Measurements from ENCODE around the gene ABCG2. TPM values are rescaled to one million over a fixed set of nuclear protein-coding genes. Genes with fewer than 3 reads are reported as not detected.

ABCG2 gene
- total RNA-seq, 1 experiment from 2014 or later: 0.12 TPM

- DNase-seq (ENCODE audit: unreplicated experiment): no peak
- intact Hi-C loops (cut with micrococcal nuclease): no loop called here
- Mint-ChIP-seq H3K27ac (ENCODE audit: low read depth, unreplicated experiment) (no peak overlapping the region), H3K27me3 (ENCODE audit: insufficient read depth, unreplicated experiment) (no peaks in the 10 kb centered on the region), H3K36me3 (ENCODE audit: insufficient read depth, unreplicated experiment) (no peaks in the 10 kb centered on the region), H3K4me3 (ENCODE audit: unreplicated experiment) (no peak overlapping the region), H3K9me3 (ENCODE audit: unreplicated experiment) (no peaks in the 10 kb centered on the region), H3K4me1 (ENCODE audit: insufficient read depth, unreplicated experiment) (no peaks in the 10 kb centered on the region)
- ChIA-PET CTCF (no interaction called here), POLR2A (interaction anchor here (0.6 kb wide), 1 partner anchor 104 kb away, joined by 3 read pairs; no protein-coding TSS in a partner anchor)
- TF ChIP-seq, protein P1, sequence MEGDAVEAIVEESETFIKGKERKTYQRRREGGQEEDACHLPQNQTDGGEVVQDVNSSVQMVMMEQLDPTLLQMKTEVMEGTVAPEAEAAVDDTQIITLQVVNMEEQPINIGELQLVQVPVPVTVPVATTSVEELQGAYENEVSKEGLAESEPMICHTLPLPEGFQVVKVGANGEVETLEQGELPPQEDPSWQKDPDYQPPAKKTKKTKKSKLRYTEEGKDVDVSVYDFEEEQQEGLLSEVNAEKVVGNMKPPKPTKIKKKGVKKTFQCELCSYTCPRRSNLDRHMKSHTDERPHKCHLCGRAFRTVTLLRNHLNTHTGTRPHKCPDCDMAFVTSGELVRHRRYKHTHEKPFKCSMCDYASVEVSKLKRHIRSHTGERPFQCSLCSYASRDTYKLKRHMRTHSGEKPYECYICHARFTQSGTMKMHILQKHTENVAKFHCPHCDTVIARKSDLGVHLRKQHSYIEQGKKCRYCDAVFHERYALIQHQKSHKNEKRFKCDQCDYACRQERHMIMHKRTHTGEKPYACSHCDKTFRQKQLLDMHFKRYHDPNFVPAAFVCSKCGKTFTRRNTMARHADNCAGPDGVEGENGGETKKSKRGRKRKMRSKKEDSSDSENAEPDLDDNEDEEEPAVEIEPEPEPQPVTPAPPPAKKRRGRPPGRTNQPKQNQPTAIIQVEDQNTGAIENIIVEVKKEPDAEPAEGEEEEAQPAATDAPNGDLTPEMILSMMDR (IDR thresholded peaks at IDR 0.05; ENCODE audit: unreplicated experiment): no peak
- no TSS peak for BruUV-seq (replicated peaks)
Observed at GRCh38 chr4:88135356-88135663, 23.1 kb downstream of the ABCG2 start.

- Mint-ChIP-seq H3K4me3 (ENCODE audit: unreplicated experiment) (no peak overlapping the region), H3K4me1 (ENCODE audit: insufficient read depth, unreplicated experiment) (no peaks in the 10 kb centered on the region), H3K27ac (ENCODE audit: low read depth, unreplicated experiment) (no peak overlapping the region), H3K36me3 (ENCODE audit: insufficient read depth, unreplicated experiment) (no peaks in the 10 kb centered on the region), H3K9me3 (ENCODE audit: unreplicated experiment) (no peaks in the 10 kb centered on the region), H3K27me3 (ENCODE audit: insufficient read depth, unreplicated experiment) (no peaks in the 10 kb centered on the region)
- ChIA-PET CTCF (interaction anchor here (0.8 kb wide), 1 partner anchor 11 kb away, joined by 4 read pairs; no protein-coding TSS in a partner anchor), POLR2A (interaction anchor here (0.6 to 0.7 kb wide), 2 partner anchors 33 to 44 kb away, joined by 3 read pairs; no protein-coding TSS in a partner anchor)
- DNase-seq (ENCODE audit: unreplicated experiment): no peak
- intact Hi-C loops (cut with micrococcal nuclease): no loop called here
- TF ChIP-seq, protein P1 (IDR thresholded peaks at IDR 0.05; ENCODE audit: unreplicated experiment): no peak
- no TSS peak for BruUV-seq (replicated peaks)
Observed at GRCh38 chr4:88134536-88135355, 23.7 kb downstream of the ABCG2 start.

- no peak overlapping the region for H3K4me3 Mint-ChIP-seq (ENCODE audit: unreplicated experiment)
- intact Hi-C loops (cut with micrococcal nuclease): no loop called here
- ChIA-PET POLR2A (interaction anchor here (0.6 to 0.7 kb wide), 2 partner anchors 34 to 45 kb away, joined by 3 read pairs; no protein-coding TSS in a partner anchor), CTCF (interaction anchor here (0.8 kb wide), 1 partner anchor 11 kb away, joined by 4 read pairs; no protein-coding TSS in a partner anchor)
- H3K4me1 Mint-ChIP-seq (ENCODE audit: insufficient read depth, unreplicated experiment): no peaks in the 10 kb centered on the region
- no TSS peak for BruUV-seq (replicated peaks)
- no peak overlapping the region for H3K27ac Mint-ChIP-seq (ENCODE audit: low read depth, unreplicated experiment)
- no peaks in the 10 kb centered on the region for H3K9me3 Mint-ChIP-seq (ENCODE audit: unreplicated experiment)
- no peak for DNase-seq (ENCODE audit: unreplicated experiment)
- TF ChIP-seq, protein P1 (IDR thresholded peaks at IDR 0.05; ENCODE audit: unreplicated experiment): no peak
- H3K36me3 Mint-ChIP-seq (ENCODE audit: insufficient read depth, unreplicated experiment): no peaks in the 10 kb centered on the region
- no peaks in the 10 kb centered on the region for H3K27me3 Mint-ChIP-seq (ENCODE audit: insufficient read depth, unreplicated experiment)
Observed at GRCh38 chr4:88134111-88134510, 24.3 kb downstream of the ABCG2 start.

DNA sequence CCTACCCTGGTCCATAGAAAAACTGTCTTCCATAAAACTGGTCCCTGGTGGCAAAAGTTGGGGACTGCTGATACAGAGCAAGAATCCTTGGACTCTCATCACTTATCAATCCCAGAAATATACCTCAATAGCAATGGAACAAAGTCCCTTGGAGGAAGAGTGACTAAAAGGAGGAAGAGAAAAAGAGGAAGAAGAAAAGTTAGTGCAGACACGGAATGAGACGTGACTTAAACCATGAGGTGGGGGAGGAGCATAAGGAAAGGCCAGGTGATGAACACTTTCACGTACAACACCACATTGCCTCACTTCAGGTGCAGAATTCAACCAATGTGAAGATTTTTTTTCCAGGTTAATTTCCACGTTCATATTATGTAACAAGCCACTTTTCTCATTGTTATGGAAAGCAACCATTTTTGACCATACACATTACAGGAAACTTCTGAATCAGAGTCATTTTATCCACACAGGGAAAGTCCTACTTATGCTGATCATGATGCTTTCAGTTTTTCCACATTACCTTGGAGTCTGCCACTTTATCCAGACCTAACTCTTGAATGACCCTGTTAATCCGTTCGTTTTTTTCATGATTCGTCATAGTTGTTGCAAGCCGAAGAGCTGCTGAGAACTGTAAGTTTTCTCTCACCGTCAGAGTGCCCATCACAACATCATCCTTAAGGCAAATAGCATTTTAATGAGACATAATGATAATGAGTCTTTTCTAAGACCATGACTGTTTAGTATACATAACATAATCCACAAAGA is 27.7 kb downstream of the ABCG2 start:
- intact Hi-C loops (cut with micrococcal nuclease): no loop called here
- Mint-ChIP-seq H3K4me1 (ENCODE audit: insufficient read depth, unreplicated experiment) (no peaks in the 10 kb centered on the region), H3K9me3 (ENCODE audit: unreplicated experiment) (no peaks in the 10 kb centered on the region), H3K4me3 (ENCODE audit: unreplicated experiment) (no peak overlapping the region), H3K27ac (ENCODE audit: low read depth, unreplicated experiment) (no peak overlapping the region), H3K27me3 (ENCODE audit: insufficient read depth, unreplicated experiment) (no peaks in the 10 kb centered on the region), H3K36me3 (ENCODE audit: insufficient read depth, unreplicated experiment) (no peaks in the 10 kb centered on the region)
- TF ChIP-seq, protein P1 (IDR thresholded peaks at IDR 0.05; ENCODE audit: unreplicated experiment): no peak
- ChIA-PET CTCF (interaction anchor here (0.6 kb wide), 1 partner anchor 91 kb away, joined by 3 read pairs; no protein-coding TSS in a partner anchor), POLR2A (no interaction called here)
- no peak for DNase-seq (ENCODE audit: unreplicated experiment)
- BruUV-seq (replicated peaks): no TSS peak
